Measurements from ENCODE around the gene STARD10. TPM values are rescaled to one million over a fixed set of nuclear protein-coding genes. Genes with fewer than 3 reads are reported as not detected.

STARD10 gene
- total and polyA plus RNA-seq, 4 donors, result 70.5 to 328 (median 232) TPM

DNA sequence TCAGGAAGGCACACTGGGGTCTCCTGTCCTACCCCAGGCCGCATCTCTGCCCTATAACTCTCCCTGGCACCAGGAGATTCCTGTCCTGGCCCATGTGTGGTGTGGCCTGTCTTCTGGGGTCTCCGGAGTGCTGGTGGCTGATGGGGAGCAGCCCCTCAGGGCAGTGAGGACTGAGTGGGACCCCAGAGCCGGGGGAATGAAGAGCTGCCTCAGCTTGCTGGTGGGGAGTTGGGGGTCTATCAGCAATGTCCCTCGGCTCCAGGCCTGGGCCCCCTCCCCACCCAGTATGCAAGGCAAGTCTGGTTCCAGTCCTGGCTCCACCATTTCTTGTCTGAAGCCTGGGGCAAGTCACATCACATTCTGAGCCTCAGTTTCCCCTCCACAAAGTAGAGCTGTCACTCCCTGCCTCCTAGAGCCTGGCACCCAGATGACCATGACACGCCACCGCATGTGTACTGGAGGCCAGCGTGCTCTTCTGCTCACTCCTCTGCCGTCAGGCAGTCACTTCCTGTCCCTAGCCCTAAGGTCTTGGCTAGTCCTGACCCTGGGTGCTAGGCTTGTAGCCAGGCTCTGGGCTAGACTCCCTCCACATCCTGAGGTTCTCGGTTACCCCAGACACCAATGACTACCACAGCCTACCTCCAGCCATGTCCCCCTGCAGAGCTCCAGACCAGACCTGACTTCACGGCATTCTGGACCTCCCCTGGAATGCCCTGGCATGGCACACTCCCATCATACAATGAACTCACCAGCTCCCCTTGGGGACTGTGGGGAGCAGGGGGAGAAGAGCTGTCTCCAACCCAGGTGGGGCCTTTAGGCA, 54.4 kb downstream of the STARD10 start:
- no peak overlapping the region for H3K4me3 ChIP-seq (ENCODE audit: low read depth in 1 of 3, low read length in 3 of 3)
- WGBS, result 83% methylated on average over 10 of the region's 10 CpGs
- no peaks in the 10 kb centered on the region for H3K27me3 ChIP-seq (ENCODE audit: control insufficient read depth in 4 of 4, insufficient read depth in 4 of 4, low read length in 3 of 4)
- H3K9ac ChIP-seq (ENCODE audit: low read depth in 1 of 2, low read length in 2 of 2), result no peak overlapping the region
- H3K4me1 ChIP-seq (ENCODE audit: control insufficient read depth in 4 of 4, insufficient read depth in 4 of 4, low read length in 3 of 4), result peaks cover 6 to 23% (median 11%) of the 10 kb centered on the region in 4 donors
- no peak for DNase-seq (ENCODE audit: low spot score)
- no peaks in the 10 kb centered on the region for H3K9me3 ChIP-seq (ENCODE audit: control insufficient read depth in 4 of 4, low read length in 3 of 4)
- H3K27ac ChIP-seq (ENCODE audit: low read depth in 1 of 2, low read length in 2 of 2), result peak overlapping the region; percentile 33 to 84
- TF ChIP-seq TAF1 (conservative IDR thresholded peaks at IDR 0.05) (no peak), JUND (IDR thresholded peaks at IDR 0.05) (no peak), SP1 (IDR thresholded peaks at IDR 0.05) (no peak), GABPA (IDR thresholded peaks at IDR 0.05 in 1 of 2, conservative IDR thresholded peaks at IDR 0.05 in 1 of 2) (no peak), ATF3 (IDR thresholded peaks at IDR 0.05) (no peak), EGR1 (IDR thresholded peaks at IDR 0.05; ENCODE audit: low read depth in 2 of 2) (no peak), RXRA (IDR thresholded peaks at IDR 0.05) (no peak), HNF4A (conservative IDR thresholded peaks at IDR 0.05) (no peak), FOXA1 (IDR thresholded peaks at IDR 0.05) (no peak)
- TF ChIP-seq, protein P1, sequence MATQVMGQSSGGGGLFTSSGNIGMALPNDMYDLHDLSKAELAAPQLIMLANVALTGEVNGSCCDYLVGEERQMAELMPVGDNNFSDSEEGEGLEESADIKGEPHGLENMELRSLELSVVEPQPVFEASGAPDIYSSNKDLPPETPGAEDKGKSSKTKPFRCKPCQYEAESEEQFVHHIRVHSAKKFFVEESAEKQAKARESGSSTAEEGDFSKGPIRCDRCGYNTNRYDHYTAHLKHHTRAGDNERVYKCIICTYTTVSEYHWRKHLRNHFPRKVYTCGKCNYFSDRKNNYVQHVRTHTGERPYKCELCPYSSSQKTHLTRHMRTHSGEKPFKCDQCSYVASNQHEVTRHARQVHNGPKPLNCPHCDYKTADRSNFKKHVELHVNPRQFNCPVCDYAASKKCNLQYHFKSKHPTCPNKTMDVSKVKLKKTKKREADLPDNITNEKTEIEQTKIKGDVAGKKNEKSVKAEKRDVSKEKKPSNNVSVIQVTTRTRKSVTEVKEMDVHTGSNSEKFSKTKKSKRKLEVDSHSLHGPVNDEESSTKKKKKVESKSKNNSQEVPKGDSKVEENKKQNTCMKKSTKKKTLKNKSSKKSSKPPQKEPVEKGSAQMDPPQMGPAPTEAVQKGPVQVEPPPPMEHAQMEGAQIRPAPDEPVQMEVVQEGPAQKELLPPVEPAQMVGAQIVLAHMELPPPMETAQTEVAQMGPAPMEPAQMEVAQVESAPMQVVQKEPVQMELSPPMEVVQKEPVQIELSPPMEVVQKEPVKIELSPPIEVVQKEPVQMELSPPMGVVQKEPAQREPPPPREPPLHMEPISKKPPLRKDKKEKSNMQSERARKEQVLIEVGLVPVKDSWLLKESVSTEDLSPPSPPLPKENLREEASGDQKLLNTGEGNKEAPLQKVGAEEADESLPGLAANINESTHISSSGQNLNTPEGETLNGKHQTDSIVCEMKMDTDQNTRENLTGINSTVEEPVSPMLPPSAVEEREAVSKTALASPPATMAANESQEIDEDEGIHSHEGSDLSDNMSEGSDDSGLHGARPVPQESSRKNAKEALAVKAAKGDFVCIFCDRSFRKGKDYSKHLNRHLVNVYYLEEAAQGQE (IDR thresholded peaks at IDR 0.05), result no peak
- TF ChIP-seq, protein P2, sequence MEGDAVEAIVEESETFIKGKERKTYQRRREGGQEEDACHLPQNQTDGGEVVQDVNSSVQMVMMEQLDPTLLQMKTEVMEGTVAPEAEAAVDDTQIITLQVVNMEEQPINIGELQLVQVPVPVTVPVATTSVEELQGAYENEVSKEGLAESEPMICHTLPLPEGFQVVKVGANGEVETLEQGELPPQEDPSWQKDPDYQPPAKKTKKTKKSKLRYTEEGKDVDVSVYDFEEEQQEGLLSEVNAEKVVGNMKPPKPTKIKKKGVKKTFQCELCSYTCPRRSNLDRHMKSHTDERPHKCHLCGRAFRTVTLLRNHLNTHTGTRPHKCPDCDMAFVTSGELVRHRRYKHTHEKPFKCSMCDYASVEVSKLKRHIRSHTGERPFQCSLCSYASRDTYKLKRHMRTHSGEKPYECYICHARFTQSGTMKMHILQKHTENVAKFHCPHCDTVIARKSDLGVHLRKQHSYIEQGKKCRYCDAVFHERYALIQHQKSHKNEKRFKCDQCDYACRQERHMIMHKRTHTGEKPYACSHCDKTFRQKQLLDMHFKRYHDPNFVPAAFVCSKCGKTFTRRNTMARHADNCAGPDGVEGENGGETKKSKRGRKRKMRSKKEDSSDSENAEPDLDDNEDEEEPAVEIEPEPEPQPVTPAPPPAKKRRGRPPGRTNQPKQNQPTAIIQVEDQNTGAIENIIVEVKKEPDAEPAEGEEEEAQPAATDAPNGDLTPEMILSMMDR (IDR thresholded peaks at IDR 0.05; ENCODE audit: low read depth, low read length, missing input control), result no peak
- no peaks in the 10 kb centered on the region for H3K36me3 ChIP-seq (ENCODE audit: control insufficient read depth in 4 of 4, insufficient read depth in 3 of 4, low read depth in 1 of 4, low read length in 3 of 4)

DNA sequence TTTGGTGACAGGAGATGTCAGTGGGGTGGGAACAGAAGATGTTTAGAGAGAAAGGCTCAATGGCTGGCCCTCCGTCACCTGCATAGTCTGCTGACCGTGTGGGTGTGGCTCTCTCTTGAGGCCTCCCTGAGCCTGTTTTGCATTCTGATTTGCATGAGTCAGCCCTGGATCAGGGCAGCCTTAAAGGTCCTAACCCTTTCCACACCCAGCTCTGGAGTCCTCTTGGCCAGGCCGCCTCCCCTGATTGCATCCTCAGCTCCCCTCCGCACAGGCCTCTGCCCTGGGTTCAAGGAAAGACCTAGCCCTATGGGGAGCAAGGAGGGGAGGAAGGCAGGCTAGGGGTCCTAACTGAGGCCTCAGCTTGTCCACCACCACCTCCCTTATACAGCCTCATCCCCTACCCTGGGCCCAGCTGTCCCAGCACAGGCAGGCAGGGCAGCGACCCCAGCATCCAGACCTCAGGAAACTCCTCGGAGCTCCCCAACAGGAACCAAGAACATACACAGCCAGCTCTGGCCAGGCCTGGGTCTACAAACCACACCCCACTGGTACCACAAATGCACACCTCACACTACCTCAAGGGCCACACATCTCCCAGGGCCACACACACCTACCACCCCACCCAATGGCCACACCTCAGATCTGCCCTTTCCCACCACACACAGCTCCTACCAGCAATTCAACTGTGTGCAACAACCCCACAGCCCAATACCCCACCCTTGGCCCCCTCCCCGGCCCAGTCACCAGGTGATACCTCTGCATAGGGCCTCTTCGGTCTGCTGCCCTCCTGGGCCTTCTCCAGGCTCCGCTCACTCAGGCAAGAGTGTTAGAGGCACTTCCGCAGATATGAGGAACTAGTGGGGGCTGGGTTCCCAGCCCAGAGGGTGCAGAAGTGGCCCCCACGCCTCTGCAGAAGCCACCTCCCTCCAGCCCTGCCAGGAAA, 55.4 kb downstream of the STARD10 start:
- Histone ChIP-seq H3K9ac (ENCODE audit: low read depth in 1 of 2, low read length in 2 of 2) (peak overlapping the region in 1 of 2 donors; percentile 33), H3K4me1 (ENCODE audit: control insufficient read depth in 4 of 4, insufficient read depth in 4 of 4, low read length in 3 of 4) (peaks cover 6 to 23% (median 11%) of the 10 kb centered on the region in 4 donors), H3K36me3 (ENCODE audit: control insufficient read depth in 4 of 4, insufficient read depth in 3 of 4, low read depth in 1 of 4, low read length in 3 of 4) (no peaks in the 10 kb centered on the region), H3K4me3 (ENCODE audit: low read depth in 1 of 3, low read length in 3 of 3) (peak overlapping the region in 1 of 3 donors; percentile 3), H3K27me3 (ENCODE audit: control insufficient read depth in 4 of 4, insufficient read depth in 4 of 4, low read length in 3 of 4) (no peaks in the 10 kb centered on the region), H3K27ac (ENCODE audit: low read depth in 1 of 2, low read length in 2 of 2) (peak overlapping the region; percentile 33 to 84), H3K9me3 (ENCODE audit: control insufficient read depth in 4 of 4, low read length in 3 of 4) (no peaks in the 10 kb centered on the region)
- TF ChIP-seq FOXA2 (IDR thresholded peaks at IDR 0.05), result no peak
- no peak for TF ChIP-seq NR2F2 (IDR thresholded peaks at IDR 0.05)
- TF ChIP-seq RXRA (IDR thresholded peaks at IDR 0.05), result no peak
- no peak for TF ChIP-seq JUND (IDR thresholded peaks at IDR 0.05)
- no peak for TF ChIP-seq ATF3 (IDR thresholded peaks at IDR 0.05)
- TF ChIP-seq EGR1 (IDR thresholded peaks at IDR 0.05; ENCODE audit: low read depth in 2 of 2), result no peak
- TF ChIP-seq FOXA1 (IDR thresholded peaks at IDR 0.05), result no peak
- no peak for TF ChIP-seq TAF1 (conservative IDR thresholded peaks at IDR 0.05)
- no peak for TF ChIP-seq GABPA (IDR thresholded peaks at IDR 0.05 in 1 of 2, conservative IDR thresholded peaks at IDR 0.05 in 1 of 2)
- TF ChIP-seq, protein P3, sequence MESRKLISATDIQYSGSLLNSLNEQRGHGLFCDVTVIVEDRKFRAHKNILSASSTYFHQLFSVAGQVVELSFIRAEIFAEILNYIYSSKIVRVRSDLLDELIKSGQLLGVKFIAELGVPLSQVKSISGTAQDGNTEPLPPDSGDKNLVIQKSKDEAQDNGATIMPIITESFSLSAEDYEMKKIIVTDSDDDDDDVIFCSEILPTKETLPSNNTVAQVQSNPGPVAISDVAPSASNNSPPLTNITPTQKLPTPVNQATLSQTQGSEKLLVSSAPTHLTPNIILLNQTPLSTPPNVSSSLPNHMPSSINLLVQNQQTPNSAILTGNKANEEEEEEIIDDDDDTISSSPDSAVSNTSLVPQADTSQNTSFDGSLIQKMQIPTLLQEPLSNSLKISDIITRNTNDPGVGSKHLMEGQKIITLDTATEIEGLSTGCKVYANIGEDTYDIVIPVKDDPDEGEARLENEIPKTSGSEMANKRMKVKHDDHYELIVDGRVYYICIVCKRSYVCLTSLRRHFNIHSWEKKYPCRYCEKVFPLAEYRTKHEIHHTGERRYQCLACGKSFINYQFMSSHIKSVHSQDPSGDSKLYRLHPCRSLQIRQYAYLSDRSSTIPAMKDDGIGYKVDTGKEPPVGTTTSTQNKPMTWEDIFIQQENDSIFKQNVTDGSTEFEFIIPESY (IDR thresholded peaks at IDR 0.05), result no peak
- DNase-seq (ENCODE audit: low spot score), result no peak
- WGBS, result 82% methylated on average over 11 of the region's 11 CpGs
